C4-2B (cell line): ENCODE results near the gene NTRK2.

Experiments used
- CTCF ChIP-seq: fragments of 450-650 bp; conservative IDR thresholded peaks from 2 replicates; pipeline ENCODE4 v1.5.1; 2017; ENCODE audit warnings: mild to moderate bottlenecking
- ZFX ChIP-seq: fragments of 450-650 bp; IDR thresholded peaks from 2 replicates; pipeline ENCODE4 v1.6.1; 2017

- TF ChIP-seq CTCF (no peak), ZFX (no peak)
These were observed 300.9 kb downstream of the NTRK2 start for GRCh38 chr9:84970432-84970831.
